Motor neuron (in vitro differentiated cells): ENCODE results near the gene VIL1. TPM values are rescaled to one million over a fixed set of nuclear protein-coding genes. Genes with fewer than 3 reads are reported as not detected.

Experiments used
- ATAC-seq, 8 experiments: fragments of 200-7000 bp; cut with Tn5 transposase; replicated peaks in 6 of 8; 2 replicates each; pipeline ENCODE4 v1.8.0; 2021; ENCODE audit warnings: mild to moderate bottlenecking in 8 of 8, moderate library complexity in 8 of 8
- H3K27ac ChIP-seq, 2 donors: fragments of 250-450 bp; sonication (Bioruptor Pico); 2 replicates each; pipeline ENCODE4 v1.9.0; 2021; ENCODE audit warnings: antibody characterized with exemption in 2 of 2, mild to moderate bottlenecking in 2 of 2, moderate library complexity in 1 of 2
- H3K4me1 ChIP-seq, 2 donors: fragments of 250-450 bp; sonication (Bioruptor Pico); replicated peaks in 1 of 2; 2 replicates each; pipeline ENCODE4 v1.6.1; 2021; ENCODE audit warnings: antibody characterized with exemption in 2 of 2, mild to moderate bottlenecking in 2 of 2, moderate library complexity in 1 of 2
- H3K4me3 ChIP-seq, 5 donors: fragments of 250-450 bp; sonication (Bioruptor Pico); 2 replicates each; pipeline ENCODE4 v1.9.0; 2021; ENCODE audit warnings: antibody characterized with exemption in 5 of 5, mild to moderate bottlenecking in 5 of 5, moderate library complexity in 4 of 5
- WGBS, 10 experiments: fragments of 450-650 bp; shearing (Covaris generic); methylation state at CpG; one replicate each; pipeline ENCODE4 v1.0.0; 2022; 5-methylcytosine and 5-hydroxymethylcytosine counted together
- in situ Hi-C, 9 experiments: fragments of 400-800 bp; cut with MboI; loops; one replicate each; pipeline ENCODE4 v1.15.0; 2021; ENCODE audit warnings: low sequenced_read_pairs in 9 of 9, low pct_unique_long_range_greater_than_20kb in 2 of 9; ENCODE audit not compliant: unreplicated experiment in 9 of 9
- total RNA-seq, 8 experiments: library from RNA; unstranded; fragments of 300-600 nt; gene quantifications; 2 replicates each; pipeline versions ENCODE4 v1.2.3 to v1.2.4, GENCODE V29; 2022

Gene VIL1
- total RNA-seq, 8 experiments from 2014 or later, result 0.07 to 0.91 (median 0.33) TPM

DNA sequence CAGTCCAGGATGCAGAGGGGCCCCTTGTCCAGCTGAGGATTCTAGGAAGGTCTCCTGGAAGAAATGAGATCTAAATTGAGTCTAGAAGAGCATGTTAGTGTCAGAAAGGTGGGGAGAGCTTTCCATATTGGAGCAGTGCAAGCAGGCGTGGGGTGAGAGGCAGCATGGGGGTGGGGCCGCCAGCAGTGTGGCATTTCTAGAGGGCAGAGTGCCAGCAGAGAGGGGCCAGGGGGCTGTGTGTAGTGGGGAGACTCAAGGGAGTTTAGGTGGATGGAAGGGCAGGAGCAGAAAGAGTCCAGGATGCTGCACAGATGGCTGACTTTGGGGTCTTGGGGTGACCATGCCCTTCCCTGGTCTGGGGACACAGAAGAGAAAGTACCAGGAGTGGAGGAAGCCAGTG, 2.1 kb downstream of the VIL1 start:
- WGBS, 10 experiments, result 40 to 80% methylated on average over 1 of the region's 2 CpGs; no CpG with 5 or more reads in 8 of the 10 experiments
- in situ Hi-C loops, result loop anchor here in 1 of 9 experiments (25.0 kb wide), 1 partner anchor 216 kb away; no protein-coding TSS in a partner anchor
- Histone ChIP-seq H3K27ac (no peak overlapping the region), H3K4me1 (no peaks in the 10 kb centered on the region), H3K4me3 (no peak overlapping the region)
- no peak for ATAC-seq

DNA sequence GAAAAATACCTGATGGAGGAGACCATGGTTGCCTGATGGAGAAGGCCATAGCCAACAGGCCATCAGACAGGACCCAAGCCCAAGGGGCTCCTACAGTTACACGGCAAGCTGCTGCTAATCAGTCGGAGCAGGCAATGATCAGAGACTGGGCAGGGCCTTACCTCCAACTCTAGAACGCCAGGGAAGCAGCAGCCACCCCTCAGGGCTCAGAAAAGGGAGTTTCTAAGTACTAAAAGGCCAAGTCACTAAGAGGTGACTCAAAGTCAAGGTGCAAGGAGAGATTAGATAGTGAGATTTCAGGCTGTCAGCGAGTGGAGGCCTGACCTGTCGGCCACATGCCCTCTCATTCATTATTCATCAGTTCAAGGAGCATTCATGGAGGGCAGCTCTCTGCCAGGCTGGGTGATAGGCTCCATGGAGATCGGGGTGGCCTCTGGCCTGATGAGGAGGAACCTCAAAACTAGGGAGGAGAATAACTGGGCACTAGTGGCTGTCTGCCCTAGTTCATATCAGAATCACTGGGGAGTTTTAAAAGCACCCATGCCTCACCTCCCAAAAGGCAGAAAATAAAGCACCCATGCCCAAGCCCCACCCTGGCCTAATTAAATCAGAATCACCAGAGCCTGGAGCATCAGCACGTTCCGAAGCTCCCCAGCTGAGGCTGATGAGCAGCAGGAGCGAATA, 3.6 kb downstream of the VIL1 start:
- ATAC-seq, result no peak
- Histone ChIP-seq H3K4me1 (no peaks in the 10 kb centered on the region), H3K4me3 (no peak overlapping the region), H3K27ac (no peak overlapping the region)
- in situ Hi-C loops, result loop anchor here in 1 of 9 experiments (25.0 kb wide), 1 partner anchor 215 kb away; no protein-coding TSS in a partner anchor
- 50 to 94% (median 81%) methylated on average over 1 to 6 of the region's 9 CpGs; no CpG with 5 or more reads in 2 of the 10 experiments for WGBS, 10 experiments

DNA sequence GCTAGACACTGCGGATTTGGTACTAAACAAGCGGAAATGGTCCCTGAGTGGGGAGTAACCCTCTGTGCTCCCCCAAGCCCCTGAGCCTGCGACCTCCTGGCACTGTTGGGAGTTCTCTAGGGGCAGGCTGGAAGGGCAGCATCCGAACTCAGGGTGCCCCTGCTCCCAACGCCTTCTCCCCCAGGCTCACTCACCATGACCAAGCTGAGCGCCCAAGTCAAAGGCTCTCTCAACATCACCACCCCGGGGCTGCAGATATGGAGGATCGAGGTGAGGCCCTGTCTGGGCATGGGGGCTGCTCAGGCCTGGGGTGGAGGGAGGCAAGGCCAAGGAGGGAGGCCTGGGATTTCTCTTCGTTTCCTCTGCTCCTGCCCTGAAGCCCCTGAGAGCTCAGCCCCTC, 4.7 kb downstream of the VIL1 start:
- Histone ChIP-seq H3K4me3 (no peak overlapping the region), H3K27ac (no peak overlapping the region), H3K4me1 (no peaks in the 10 kb centered on the region)
- in situ Hi-C loops, result loop anchor here in 1 of 9 experiments (25.0 kb wide), 1 partner anchor 214 kb away; no protein-coding TSS in a partner anchor
- no peak for ATAC-seq
- 69 to 100% (median 80%) methylated on average over 1 to 5 of the region's 9 CpGs; no CpG with 5 or more reads in 3 of the 10 experiments for WGBS, 10 experiments

- 63 to 67% methylated on average over 2 to 3 of the region's 10 CpGs; no CpG with 5 or more reads in 8 of the 10 experiments for WGBS, 10 experiments
- Histone ChIP-seq H3K27ac (no peak overlapping the region), H3K4me3 (no peak overlapping the region), H3K4me1 (no peaks in the 10 kb centered on the region)
- in situ Hi-C loops, result no loop called here
- no peak for ATAC-seq
Measured at GRCh38 chr2:218425531-218425930, 6.6 kb downstream of the VIL1 start.

GRCh38 chr2:218427741-218428140, 8.8 kb downstream of the VIL1 start:
- no peak overlapping the region for H3K4me3 ChIP-seq
- in situ Hi-C loops, result no loop called here
- whole genome bisulfite sequencing, 10 experiments, result 67 to 100% (median 80%) methylated on average over 1 to 3 of the region's 11 CpGs; no CpG with 5 or more reads in 5 of the 10 experiments
- no peak overlapping the region for H3K27ac ChIP-seq
- H3K4me1 ChIP-seq, result no peaks in the 10 kb centered on the region
- peak in 1 of 8 experiments; percentile 27 for ATAC-seq

GRCh38 chr2:218428846-218429558, 10.1 kb downstream of the VIL1 start:
- WGBS, 10 experiments, result 80 to 100% (median 84%) methylated on average over 1 to 10 of the region's 24 CpGs; no CpG with 5 or more reads in 4 of the 10 experiments
- no peak overlapping the region for H3K27ac ChIP-seq
- no peaks in the 10 kb centered on the region for H3K4me1 ChIP-seq
- ATAC-seq, result no peak
- in situ Hi-C loops, result no loop called here
- no peak overlapping the region for H3K4me3 ChIP-seq

- peak in 3 of 8 experiments; percentile 15 to 71 (median 55) for ATAC-seq
- 66 to 100% (median 80%) methylated on average over 1 to 4 of the region's 9 CpGs; no CpG with 5 or more reads in 5 of the 10 experiments for WGBS, 10 experiments
- H3K4me3 ChIP-seq, result no peak overlapping the region
- in situ Hi-C loops, result no loop called here
- H3K27ac ChIP-seq, result no peak overlapping the region
- H3K4me1 ChIP-seq, result no peaks in the 10 kb centered on the region
Measured at GRCh38 chr2:218429911-218430692, 11.2 kb downstream of the VIL1 start.

DNA sequence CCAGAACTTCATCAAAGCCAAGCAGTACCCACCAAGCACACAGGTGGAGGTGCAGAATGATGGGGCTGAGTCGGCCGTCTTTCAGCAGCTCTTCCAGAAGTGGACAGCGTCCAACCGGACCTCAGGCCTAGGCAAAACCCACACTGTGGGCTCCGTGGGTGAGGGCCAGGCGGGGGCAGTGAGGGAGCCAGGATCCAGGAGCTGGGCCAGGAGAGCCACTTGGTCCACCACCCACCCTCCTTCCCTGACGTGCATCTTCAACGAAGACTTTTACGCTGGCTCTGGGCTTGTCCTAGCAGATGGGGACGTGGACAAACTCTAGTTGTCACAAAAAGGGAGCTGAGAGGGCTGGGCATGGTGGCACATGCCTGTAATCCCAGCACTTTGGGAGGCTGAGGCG, 11.8 kb downstream of the VIL1 start:
- H3K27ac ChIP-seq, result no peak overlapping the region
- in situ Hi-C loops, result no loop called here
- no peak for ATAC-seq
- WGBS, 10 experiments, result 0 to 93% (median 76%) methylated on average over 1 to 4 of the region's 11 CpGs; no CpG with 5 or more reads in 5 of the 10 experiments
- H3K4me3 ChIP-seq, result no peak overlapping the region
- no peaks in the 10 kb centered on the region for H3K4me1 ChIP-seq

DNA sequence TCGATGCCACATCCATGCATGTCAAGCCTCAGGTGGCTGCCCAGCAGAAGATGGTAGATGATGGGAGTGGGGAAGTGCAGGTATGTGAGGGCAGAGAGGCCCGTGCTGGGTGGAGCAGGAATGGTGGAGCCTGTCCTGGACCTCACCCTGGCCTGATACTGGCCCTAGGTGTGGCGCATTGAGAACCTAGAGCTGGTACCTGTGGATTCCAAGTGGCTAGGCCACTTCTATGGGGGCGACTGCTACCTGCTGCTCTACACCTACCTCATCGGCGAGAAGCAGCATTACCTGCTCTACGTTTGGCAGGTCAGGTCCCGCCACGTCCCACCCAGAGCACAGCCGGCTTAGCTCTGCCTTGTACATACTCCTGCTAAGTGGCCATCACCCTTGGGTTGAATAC, 13.0 kb downstream of the VIL1 start:
- in situ Hi-C loops, result no loop called here
- Histone ChIP-seq H3K27ac (no peak overlapping the region), H3K4me1 (no peaks in the 10 kb centered on the region), H3K4me3 (no peak overlapping the region)
- no peak for ATAC-seq
- 70 to 100% (median 86%) methylated on average over 1 to 7 of the region's 10 CpGs; no CpG with 5 or more reads in 4 of the 10 experiments for WGBS, 10 experiments

- no peak overlapping the region for H3K27ac ChIP-seq
- no peak overlapping the region for H3K4me3 ChIP-seq
- WGBS, 10 experiments, result 0 to 93% (median 85%) methylated on average over 1 to 5 of the region's 8 CpGs; no CpG with 5 or more reads in 1 of the 10 experiments
- no peak for ATAC-seq
- H3K4me1 ChIP-seq, result no peaks in the 10 kb centered on the region
- in situ Hi-C loops, result no loop called here
Measured at GRCh38 chr2:218432676-218433365, 13.9 kb downstream of the VIL1 start.

DNA sequence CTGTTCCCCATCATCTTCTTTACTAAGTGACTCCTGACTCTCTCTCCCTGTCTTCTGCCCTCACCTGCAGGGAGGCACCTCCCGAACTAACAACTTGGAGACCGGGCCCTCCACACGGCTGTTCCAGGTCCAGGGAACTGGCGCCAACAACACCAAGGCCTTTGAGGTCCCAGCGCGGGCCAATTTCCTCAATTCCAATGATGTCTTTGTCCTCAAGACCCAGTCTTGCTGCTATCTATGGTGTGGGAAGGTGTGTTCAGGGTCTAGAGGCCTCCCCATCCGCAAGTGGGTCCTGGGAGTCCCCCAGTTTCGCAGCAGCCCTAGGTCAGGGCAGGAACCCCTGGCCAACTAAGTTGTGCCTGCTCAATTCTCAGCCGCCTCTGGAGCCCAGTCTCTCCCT, 15.5 kb downstream of the VIL1 start:
- Histone ChIP-seq H3K4me3 (no peak overlapping the region), H3K4me1 (no peaks in the 10 kb centered on the region), H3K27ac (no peak overlapping the region)
- in situ Hi-C loops, result no loop called here
- ATAC-seq, result no peak
- WGBS, 10 experiments, result 67 to 91% (median 78%) methylated on average over 1 to 4 of the region's 9 CpGs; no CpG with 5 or more reads in 5 of the 10 experiments
